PC-3 (cell line): ENCODE results near the gene GRIN2A.

ENCODE experiments used
- EZH2 ChIP-seq: fragments of 300-600 bp; sonication (generic); IDR thresholded peaks from one replicate; pipeline ENCODE4 v1.6.1; 2017; ENCODE audit warnings: antibody characterized with exemption, mild to moderate bottlenecking, low read length; ENCODE audit not compliant: unreplicated experiment
- EZH2phosphoT487 ChIP-seq: fragments of 300-600 bp; sonication (generic); IDR thresholded peaks from 2 replicates; pipeline ENCODE4 v1.6.1; 2018; ENCODE audit warnings: mild to moderate bottlenecking, antibody characterized with exemption, low read length, borderline replicate concordance
- TF ChIP-seq, protein P1 (sequence below): fragments of 300-600 bp; sonication (generic); conservative IDR thresholded peaks from 2 replicates; pipeline ENCODE4 v1.5.1; 2017; ENCODE audit warnings: antibody characterized with exemption, low read depth, mild to moderate bottlenecking, low read length

GRCh38 chr16:10112021-10112420, 70.2 kb downstream of the GRIN2A start:
- TF ChIP-seq, protein P1, sequence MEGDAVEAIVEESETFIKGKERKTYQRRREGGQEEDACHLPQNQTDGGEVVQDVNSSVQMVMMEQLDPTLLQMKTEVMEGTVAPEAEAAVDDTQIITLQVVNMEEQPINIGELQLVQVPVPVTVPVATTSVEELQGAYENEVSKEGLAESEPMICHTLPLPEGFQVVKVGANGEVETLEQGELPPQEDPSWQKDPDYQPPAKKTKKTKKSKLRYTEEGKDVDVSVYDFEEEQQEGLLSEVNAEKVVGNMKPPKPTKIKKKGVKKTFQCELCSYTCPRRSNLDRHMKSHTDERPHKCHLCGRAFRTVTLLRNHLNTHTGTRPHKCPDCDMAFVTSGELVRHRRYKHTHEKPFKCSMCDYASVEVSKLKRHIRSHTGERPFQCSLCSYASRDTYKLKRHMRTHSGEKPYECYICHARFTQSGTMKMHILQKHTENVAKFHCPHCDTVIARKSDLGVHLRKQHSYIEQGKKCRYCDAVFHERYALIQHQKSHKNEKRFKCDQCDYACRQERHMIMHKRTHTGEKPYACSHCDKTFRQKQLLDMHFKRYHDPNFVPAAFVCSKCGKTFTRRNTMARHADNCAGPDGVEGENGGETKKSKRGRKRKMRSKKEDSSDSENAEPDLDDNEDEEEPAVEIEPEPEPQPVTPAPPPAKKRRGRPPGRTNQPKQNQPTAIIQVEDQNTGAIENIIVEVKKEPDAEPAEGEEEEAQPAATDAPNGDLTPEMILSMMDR, result no peak
- TF ChIP-seq EZH2phosphoT487, result no peak
- TF ChIP-seq EZH2, result no peak
